IMR-90 (cell line): ENCODE measurements around the gene GRB14. TPM values are rescaled to one million over a fixed set of nuclear protein-coding genes. Genes with fewer than 3 reads are reported as not detected.

Experiments
- ATAC-seq: fragments of 200-7000 bp; cut with Tn5 transposase; 2 replicates; pipeline ENCODE4 v1.9.1; 2020; ENCODE audit warnings: low read depth, mild to moderate bottlenecking, moderate library complexity
- BruUV-seq: library from RNA; stranded (reverse); fragments of 400-500 nt; replicated peaks from 2 replicates; lab custom pipeline; 2021; lab: Mats Ljungman, UMichigan
- CTCF ChIA-PET: fragments of 300-600 bp; formaldehyde crosslinking; extraction: SDS; loops from one replicate; lab custom pipeline; 2021; ENCODE audit warnings: antibody characterized with exemption; lab: Yijun Ruan, JAX
- POLR2A ChIA-PET: fragments of 300-600 bp; sonication (Branson Sonifier 250); formaldehyde crosslinking; loops from one replicate; lab custom pipeline; 2022; ENCODE audit warnings: antibody characterized with exemption; ENCODE audit not compliant: unreplicated experiment; lab: Charles Lee
- DNase-seq: peaks from one replicate; pipeline ENCODE4 v3.0.0; 2013
- H2AFZ ChIP-seq: replicated peaks from 2 replicates; pipeline ENCODE3; 2013; ENCODE audit warnings: low read length, mild to moderate bottlenecking; ENCODE audit not compliant: poor library complexity
- H2AK5ac ChIP-seq: 2 replicates; pipeline ENCODE4 v1.6.1; 2013; ENCODE audit warnings: low read depth, low read length, inconsistent platforms
- H2AK9ac ChIP-seq: replicated peaks from 2 replicates; pipeline ENCODE3; 2013; ENCODE audit warnings: mild to moderate bottlenecking, low read depth, low read length, moderate library complexity; ENCODE audit not compliant: poor library complexity
- H2BK120ac ChIP-seq: 2 replicates; pipeline ENCODE4 v1.6.1; 2013; ENCODE audit warnings: low read depth, low read length, inconsistent platforms
- H2BK15ac ChIP-seq: 3 replicates; pipeline ENCODE4 v1.6.1; 2013; ENCODE audit warnings: low read depth, low read length, inconsistent platforms
- H2BK20ac ChIP-seq: 2 replicates; pipeline ENCODE4 v1.6.1; 2013; ENCODE audit warnings: low read depth, mild to moderate bottlenecking, inconsistent platforms, low read length, moderate library complexity
- H2BK5ac ChIP-seq: 2 replicates; pipeline ENCODE4 v1.6.1; 2013; ENCODE audit warnings: mild to moderate bottlenecking, low read depth, low read length, inconsistent platforms; ENCODE audit not compliant: poor library complexity, severe bottlenecking
- H3K14ac ChIP-seq: replicated peaks from 2 replicates; pipeline ENCODE4 v1.6.1; 2013; ENCODE audit warnings: low read depth, low read length, inconsistent platforms
- H3K18ac ChIP-seq: 2 replicates; pipeline ENCODE4 v1.6.1; 2013; ENCODE audit warnings: low read depth, low read length, control low read depth
- H3K23ac ChIP-seq: 2 replicates; pipeline ENCODE4 v1.6.1; 2013; ENCODE audit warnings: low read depth, low read length, inconsistent platforms
- H3K27ac ChIP-seq: 2 replicates; pipeline ENCODE4 v1.5.1; 2013; ENCODE audit warnings: mild to moderate bottlenecking, control low read depth, low read length; ENCODE audit not compliant: insufficient read depth
- H3K27me3 ChIP-seq: 2 replicates; pipeline ENCODE4 v1.6.1; 2013; ENCODE audit warnings: low read length; ENCODE audit not compliant: control insufficient read depth, insufficient read depth
- H3K36me3 ChIP-seq: 2 replicates; pipeline ENCODE4 v1.6.1; 2013; ENCODE audit warnings: low read length, mixed read lengths; ENCODE audit not compliant: control insufficient read depth, insufficient read depth
- H3K4ac ChIP-seq: 2 replicates; pipeline ENCODE4 v1.6.1; 2013; ENCODE audit warnings: low read depth, low read length, inconsistent platforms
- H3K4me1 ChIP-seq: 2 replicates; pipeline ENCODE4 v1.6.1; 2013; ENCODE audit warnings: low read length, mixed read lengths; ENCODE audit not compliant: control insufficient read depth, insufficient read depth
- H3K4me2 ChIP-seq: 2 replicates; pipeline ENCODE4 v1.6.1; 2013; ENCODE audit warnings: low read depth, mild to moderate bottlenecking, control low read depth, low read length, moderate library complexity
- H3K4me3 ChIP-seq: 2 replicates; pipeline ENCODE4 v1.5.1; 2013; ENCODE audit warnings: low read depth, mild to moderate bottlenecking, control low read depth, low read length, moderate library complexity; ENCODE audit not compliant: insufficient read depth
- H3K56ac ChIP-seq: 2 replicates; pipeline ENCODE4 v1.6.1; 2013; ENCODE audit warnings: low read length, inconsistent platforms; ENCODE audit not compliant: insufficient read depth; ENCODE audit errors: extremely low read depth
- H3K79me1 ChIP-seq, 2 experiments: 2 replicates each; pipeline ENCODE4 v1.6.1; 2013; ENCODE audit warnings: low read length in 2 of 2, inconsistent platforms in 1 of 2, low read depth in 1 of 2
- H3K9ac ChIP-seq: 2 replicates; pipeline ENCODE4 v1.6.1; 2013; ENCODE audit warnings: low read depth, low read length, control low read depth
- H3K9me1 ChIP-seq: 2 replicates; pipeline ENCODE4 v1.6.1; 2013; ENCODE audit warnings: low read length, inconsistent platforms; ENCODE audit not compliant: insufficient read depth
- H3K9me3 ChIP-seq: 2 replicates; pipeline ENCODE4 v1.6.1; 2013; ENCODE audit warnings: low read length; ENCODE audit not compliant: control insufficient read depth, insufficient read depth
- H4K20me1 ChIP-seq: 2 replicates; pipeline ENCODE4 v1.6.1; 2013; ENCODE audit warnings: low read length, inconsistent platforms; ENCODE audit not compliant: insufficient read depth
- H4K5ac ChIP-seq: 2 replicates; pipeline ENCODE4 v1.6.1; 2013; ENCODE audit warnings: mild to moderate bottlenecking, low read depth, low read length, control low read depth
- H4K8ac ChIP-seq, 2 experiments: 2 replicates each; pipeline ENCODE4 v1.6.1; 2013; ENCODE audit warnings: low read depth in 2 of 2, low read length in 2 of 2, control low read depth in 1 of 2, inconsistent platforms in 1 of 2
- H4K91ac ChIP-seq: 2 replicates; pipeline ENCODE4 v1.6.1; 2013; ENCODE audit warnings: low read depth, low read length, inconsistent platforms; ENCODE audit not compliant: insufficient read depth
- MXI1 ChIP-seq: IDR thresholded peaks from 2 replicates; pipeline ENCODE4 v1.6.1; 2012; ENCODE audit warnings: low read depth, mild to moderate bottlenecking, low read length, moderate library complexity, borderline replicate concordance
- RAD21 ChIP-seq: IDR thresholded peaks from 2 replicates; pipeline ENCODE4 v1.6.1; 2012; ENCODE audit warnings: low read length, improper control_type of control experiment
- WGBS, 2 experiments: methylation state at CpG; one replicate each; pipeline versions ENCODE4 v1.1.5 to v1.1.7; 2013; ENCODE audit warnings: missing lambda C conversion rate in 2 of 2; ENCODE audit not compliant: insufficient read length in 1 of 2; ENCODE audit errors: extremely low coverage in 2 of 2; 5-methylcytosine and 5-hydroxymethylcytosine counted together
- dilution Hi-C: fragments of 300-500 bp; cut with HindIII; formaldehyde crosslinking; loops from one replicate; pipeline ENCODE4 v1.14.3; 2018; ENCODE audit warnings: low sequenced_read_pairs; ENCODE audit not compliant: unreplicated experiment
- in situ Hi-C: fragments of 300-500 bp; cut with MboI; formaldehyde crosslinking; loops from 3 replicates; pipeline ENCODE4 v1.14.3; 2019; ENCODE audit warnings: low sequenced_read_pairs, inconsistent platforms, mixed read lengths
- intact Hi-C: fragments of 100-400 bp; cut with micrococcal nuclease; formaldehyde crosslinking; loops from 2 replicates; pipeline ENCODE4 v1.10.0; 2022
- polyA plus RNA-seq, 3 experiments: library from polyadenylated mRNA; depleted of rRNA; stranded (reverse); fragments of >200 nt; gene quantifications; 2 replicates each; pipeline ENCODE4 v1.2.3, GENCODE V29; 2012; ENCODE audit warnings: low replicate concordance in 1 of 3
- total RNA-seq: library from RNA; depleted of rRNA; stranded (reverse); fragments of >200 nt; gene quantifications from 2 replicates; pipeline ENCODE4 v1.2.3, GENCODE V29; 2012

GRB14 gene
- total and polyA plus RNA-seq, 2 of the 4 experiments (the other 2 are of a cell fraction) = not detected

- in situ Hi-C loops (no loop called here), dilution Hi-C loops (no loop called here), intact Hi-C loops (no loop called here)
- no peaks in the 10 kb centered on the region for H3K79me1 ChIP-seq
- H3K23ac ChIP-seq = no peak overlapping the region
- WGBS, 2 experiments = 20% methylated on average over 1 of the region's 4 CpGs; no CpG with 5 or more reads in 1 of the 2 experiments
- H2AFZ ChIP-seq = no peak overlapping the region
- DNase-seq (no peak), ATAC-seq (no peak)
- BruUV-seq = no TSS peak
- H3K27me3 ChIP-seq = no peaks in the 10 kb centered on the region
- H3K27ac ChIP-seq = no peak overlapping the region
- no peak overlapping the region for H2BK20ac ChIP-seq
- no peak overlapping the region for H4K5ac ChIP-seq
- no peak overlapping the region for H3K14ac ChIP-seq
- H4K91ac ChIP-seq = no peak overlapping the region
- POLR2A ChIA-PET = no interaction called here
- H4K8ac ChIP-seq = no peak overlapping the region
- no peak overlapping the region for H3K4me3 ChIP-seq
- no peaks in the 10 kb centered on the region for H4K20me1 ChIP-seq
- CTCF ChIA-PET = interaction anchor here (1.1 kb wide), 1 partner anchor 23 kb away, joined by 3 read pairs; no protein-coding TSS in a partner anchor
- H3K4ac ChIP-seq = no peak overlapping the region
- no peak overlapping the region for H3K56ac ChIP-seq
- H2BK5ac ChIP-seq = no peak overlapping the region
- no peak overlapping the region for H3K18ac ChIP-seq
- no peaks in the 10 kb centered on the region for H3K36me3 ChIP-seq
- no peaks in the 10 kb centered on the region for H3K4me1 ChIP-seq
- H3K9ac ChIP-seq = no peak overlapping the region
- no peak overlapping the region for H2BK120ac ChIP-seq
- no peak overlapping the region for H3K4me2 ChIP-seq
- peaks cover 2% of the 10 kb centered on the region; the same call in 1 of the 2 replicates for H3K9me3 ChIP-seq
- H2AK9ac ChIP-seq = no peak overlapping the region
- no peak overlapping the region for H2AK5ac ChIP-seq
- no peak for TF ChIP-seq MXI1
- no peak for TF ChIP-seq RAD21
- H3K9me1 ChIP-seq = no peaks in the 10 kb centered on the region
- no peak overlapping the region for H2BK15ac ChIP-seq
Measured at GRCh38 chr2:164515030-164515429, 106.3 kb downstream of the GRB14 start.
